Measurements from ENCODE around the gene SLC25A24.
"Not testable (repeated sequence)": the region's sequence is repeated elsewhere in the genome, so short reads cannot be mapped to it uniquely, and the experiment has no call there.

SLC25A24 gene

DNA sequence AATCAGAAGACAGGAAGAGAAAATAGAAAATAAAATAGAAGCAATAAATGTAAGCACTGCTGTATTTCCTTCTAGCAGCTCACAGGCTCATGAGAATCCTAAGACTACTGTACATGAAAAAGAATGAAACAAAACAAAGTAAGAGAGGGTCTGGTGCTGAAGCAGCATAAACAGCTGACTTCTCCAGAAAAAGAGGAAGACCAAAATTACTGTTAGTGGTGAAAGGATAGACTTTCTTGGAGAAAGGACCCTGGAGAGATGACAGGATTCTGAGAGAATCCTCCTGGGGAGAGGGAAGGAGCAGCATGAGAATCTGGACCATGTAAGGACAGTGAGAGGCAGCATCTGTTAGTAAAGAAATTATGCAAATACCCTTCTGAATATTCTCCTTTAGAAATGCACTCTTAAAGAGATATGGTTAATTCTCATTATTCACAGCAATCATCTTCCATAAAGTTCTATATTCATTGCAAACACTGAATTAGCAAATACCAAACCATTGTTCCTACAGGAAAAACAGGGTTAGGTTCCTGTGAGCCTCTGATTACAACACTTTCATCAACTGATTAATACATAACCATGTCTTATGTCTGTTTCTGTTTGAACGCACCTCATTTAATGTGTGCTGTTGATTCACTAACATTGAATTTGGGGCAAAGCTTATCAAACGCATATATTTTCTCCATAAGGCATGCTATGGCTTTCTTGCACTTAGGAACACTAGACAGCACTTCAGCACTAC lies 17.0 kb downstream of the SLC25A24 start:
- no peak overlapping the region for H3K4me3 ChIP-seq (ENCODE audit: low read depth, low read length)
- no peak for TF ChIP-seq CTCF (IDR thresholded peaks at IDR 0.05; ENCODE audit: low read depth, low read length)

DNA sequence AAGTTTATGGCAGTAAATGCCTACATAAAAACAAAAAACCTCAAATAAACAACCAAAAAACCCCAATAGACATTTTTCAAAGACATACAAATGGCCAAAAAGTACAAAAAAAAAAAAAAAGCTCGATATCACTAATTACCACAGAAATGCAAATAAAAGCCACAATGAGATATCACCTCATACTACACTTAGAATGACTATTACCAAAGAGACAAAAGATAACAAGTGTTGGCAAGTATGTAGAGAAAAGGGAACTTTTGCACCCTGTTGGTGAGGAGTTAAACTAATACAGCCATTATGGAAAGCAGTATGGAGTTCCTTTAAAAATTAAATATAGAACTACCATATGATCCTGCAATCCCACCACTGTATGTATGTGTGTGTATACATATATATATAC lies 21.1 kb downstream of the SLC25A24 start:
- no peak for TF ChIP-seq CTCF (IDR thresholded peaks at IDR 0.05; ENCODE audit: low read depth, low read length)
- no peak overlapping the region for H3K4me3 ChIP-seq (ENCODE audit: low read depth, low read length)

DNA sequence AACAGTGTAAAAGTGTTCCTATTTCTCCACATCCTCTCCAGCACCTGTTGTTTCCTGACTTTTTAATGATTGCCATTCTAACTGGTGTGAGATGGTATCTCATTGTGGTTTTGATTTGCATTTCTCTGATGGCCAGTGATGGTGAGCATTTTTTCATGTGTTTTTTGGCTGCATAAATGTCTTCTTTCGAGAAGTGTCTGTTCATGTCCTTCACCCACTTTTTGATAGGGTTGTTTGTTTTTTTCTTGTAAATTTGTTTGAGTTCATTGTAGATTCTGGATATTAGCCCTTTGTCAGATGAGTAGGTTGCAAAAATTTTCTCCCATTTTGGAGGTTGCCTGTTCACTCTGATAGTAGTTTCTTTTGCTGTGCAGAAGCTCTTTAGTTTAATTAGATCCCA lies 37.7 kb downstream of the SLC25A24 start:
- not testable (repeated sequence) for H3K4me3 ChIP-seq (ENCODE audit: low read depth, low read length)

GRCh38 chr1:108159951-108160350 lies 40.2 kb downstream of the SLC25A24 start:
- not testable (repeated sequence) for H3K4me3 ChIP-seq (ENCODE audit: low read depth, low read length)

GRCh38 chr1:108158893-108159453 lies 41.2 kb downstream of the SLC25A24 start:
- no peak overlapping the region for H3K4me3 ChIP-seq (ENCODE audit: low read depth, low read length)
- TF ChIP-seq CTCF (IDR thresholded peaks at IDR 0.05; ENCODE audit: low read depth, low read length), result no peak

DNA sequence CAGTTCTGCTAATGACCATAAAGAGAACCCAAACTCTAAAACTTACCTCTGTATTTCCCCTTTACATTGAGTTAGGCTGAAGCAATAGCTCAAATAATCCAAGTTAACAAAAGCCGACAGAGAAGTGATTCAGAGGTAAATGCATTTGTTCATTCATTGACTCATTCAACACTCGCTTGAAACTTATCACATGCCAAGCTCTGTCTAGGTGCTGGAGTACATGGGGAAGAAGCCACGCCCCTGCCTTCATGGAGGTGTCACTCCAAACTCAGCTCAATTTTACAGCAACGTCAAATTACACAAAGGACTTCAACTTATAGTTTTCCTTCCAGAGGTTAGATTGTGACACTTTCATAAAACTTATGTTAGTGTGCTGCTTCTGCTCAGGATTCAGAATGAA lies 45.8 kb downstream of the SLC25A24 start:
- no peak for TF ChIP-seq CTCF (IDR thresholded peaks at IDR 0.05; ENCODE audit: low read depth, low read length)
- no peak overlapping the region for H3K4me3 ChIP-seq (ENCODE audit: low read depth, low read length)

- no peak for TF ChIP-seq CTCF (IDR thresholded peaks at IDR 0.05; ENCODE audit: low read depth, low read length)
Measured at GRCh38 chr1:108152782-108153222, 47.3 kb downstream of the SLC25A24 start.

DNA sequence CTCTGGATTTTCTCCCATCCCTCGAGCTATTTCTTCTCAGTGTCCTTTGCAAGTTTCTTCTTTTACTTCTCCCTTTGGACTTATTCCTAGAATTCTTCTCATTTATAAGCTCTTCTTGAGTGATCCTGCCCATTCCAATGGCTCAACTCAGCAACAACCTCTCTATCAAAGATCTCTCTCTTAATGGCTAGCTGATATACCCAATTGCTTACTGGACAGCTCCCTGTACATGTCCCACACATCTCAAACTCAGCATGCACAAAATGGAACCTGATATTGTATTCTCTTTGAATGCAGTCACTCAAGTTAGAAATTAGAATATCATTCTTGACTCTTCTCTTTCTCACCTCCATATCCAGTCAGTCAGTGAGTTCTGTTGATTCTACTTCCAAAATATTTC lies 48.6 kb downstream of the SLC25A24 start:
- no peak for TF ChIP-seq CTCF (IDR thresholded peaks at IDR 0.05; ENCODE audit: low read depth, low read length)
- no peak overlapping the region for H3K4me3 ChIP-seq (ENCODE audit: low read depth, low read length)

More at GRCh38 chr1:108152782-108153222, 47.3 kb downstream of the SLC25A24 start:
- H3K4me3 ChIP-seq (ENCODE audit: low read depth, low read length), result no peak overlapping the region
